Measurements from ENCODE around the gene PEX11B. TPM values are rescaled to one million over a fixed set of nuclear protein-coding genes. Genes with fewer than 3 reads are reported as not detected.

Gene PEX11B
- total RNA-seq, 1 donor from 2014 or later: 18.7 TPM

- TF ChIP-seq CTCF (conservative IDR thresholded peaks at IDR 0.05): no peak
- Mint-ChIP-seq H3K4me3 (peak overlapping the region; percentile 97), H3K27ac (ENCODE audit: unreplicated experiment) (no peak overlapping the region), H3K27me3 (ENCODE audit: low read depth) (peaks cover 44% of the 10 kb centered on the region), H3K4me1 (peaks cover 50% of the 10 kb centered on the region), H3K9me3 (peaks cover 4% of the 10 kb centered on the region), H3K36me3 (ENCODE audit: low read depth) (peaks cover 6% of the 10 kb centered on the region)
- DNase-seq (ENCODE audit: low read depth, low spot score): no peak
Measured at GRCh38 chr1:145963265-145964019, 44.9 kb upstream of the PEX11B start.

GRCh38 chr1:145962157-145963102 lies 43.9 kb upstream of the PEX11B start:
- no peak for DNase-seq (ENCODE audit: low read depth, low spot score)
- Mint-ChIP-seq H3K36me3 (ENCODE audit: low read depth) (peaks cover 1% of the 10 kb centered on the region), H3K27ac (ENCODE audit: unreplicated experiment) (no peak overlapping the region), H3K4me3 (peak overlapping the region; percentile 97), H3K4me1 (peaks cover 57% of the 10 kb centered on the region), H3K9me3 (no peaks in the 10 kb centered on the region), H3K27me3 (ENCODE audit: low read depth) (peaks cover 47% of the 10 kb centered on the region)
- TF ChIP-seq CTCF (conservative IDR thresholded peaks at IDR 0.05): no peak

- Mint-ChIP-seq H3K4me1 (peaks cover 65% of the 10 kb centered on the region), H3K4me3 (peak overlapping the region; percentile 90), H3K27me3 (ENCODE audit: low read depth) (peaks cover 47% of the 10 kb centered on the region), H3K27ac (ENCODE audit: unreplicated experiment) (no peak overlapping the region), H3K36me3 (ENCODE audit: low read depth) (no peaks in the 10 kb centered on the region), H3K9me3 (no peaks in the 10 kb centered on the region)
- DNase-seq (ENCODE audit: low read depth, low spot score): no peak
- no peak for TF ChIP-seq CTCF (conservative IDR thresholded peaks at IDR 0.05)
Measured at GRCh38 chr1:145961425-145962156, 43.1 kb upstream of the PEX11B start.

GRCh38 chr1:145961109-145961424 lies 42.5 kb upstream of the PEX11B start:
- Mint-ChIP-seq H3K4me1 (peaks cover 66% of the 10 kb centered on the region), H3K36me3 (ENCODE audit: low read depth) (no peaks in the 10 kb centered on the region), H3K4me3 (peak overlapping the region; percentile 90), H3K27me3 (ENCODE audit: low read depth) (peaks cover 47% of the 10 kb centered on the region), H3K27ac (ENCODE audit: unreplicated experiment) (peak overlapping the region; percentile 95), H3K9me3 (no peaks in the 10 kb centered on the region)
- no peak for DNase-seq (ENCODE audit: low read depth, low spot score)
- no peak for TF ChIP-seq CTCF (conservative IDR thresholded peaks at IDR 0.05)

GRCh38 chr1:145960468-145961108 lies 42.1 kb upstream of the PEX11B start:
- H3K36me3 Mint-ChIP-seq (ENCODE audit: low read depth): no peaks in the 10 kb centered on the region
- peak overlapping the region; percentile 90 for H3K4me3 Mint-ChIP-seq
- peak overlapping the region; percentile 95 for H3K27ac Mint-ChIP-seq (ENCODE audit: unreplicated experiment)
- peak; percentile 80 for DNase-seq (ENCODE audit: low read depth, low spot score)
- H3K27me3 Mint-ChIP-seq (ENCODE audit: low read depth): peaks cover 47% of the 10 kb centered on the region
- H3K4me1 Mint-ChIP-seq: peaks cover 71% of the 10 kb centered on the region
- peak; percentile 37 for TF ChIP-seq CTCF (conservative IDR thresholded peaks at IDR 0.05)
- H3K9me3 Mint-ChIP-seq: no peaks in the 10 kb centered on the region

All from neural crest cell (in vitro differentiated cells).